DMS 273 (cell line): ENCODE measurements around the gene OR5AP2.
A peak's percentile ranks its signal among the peaks of the same experiment; 100 is the strongest.
"Not testable (repeated sequence)": the region's sequence is repeated elsewhere in the genome, so short reads cannot be mapped to it uniquely, and the experiment has no call there.

Experiments
- DNase-seq: peaks from one replicate; lab custom pipeline; 2025; ENCODE audit not compliant: unreplicated experiment; lab: John Stamatoyannopoulos, UW

OR5AP2 gene

DNA sequence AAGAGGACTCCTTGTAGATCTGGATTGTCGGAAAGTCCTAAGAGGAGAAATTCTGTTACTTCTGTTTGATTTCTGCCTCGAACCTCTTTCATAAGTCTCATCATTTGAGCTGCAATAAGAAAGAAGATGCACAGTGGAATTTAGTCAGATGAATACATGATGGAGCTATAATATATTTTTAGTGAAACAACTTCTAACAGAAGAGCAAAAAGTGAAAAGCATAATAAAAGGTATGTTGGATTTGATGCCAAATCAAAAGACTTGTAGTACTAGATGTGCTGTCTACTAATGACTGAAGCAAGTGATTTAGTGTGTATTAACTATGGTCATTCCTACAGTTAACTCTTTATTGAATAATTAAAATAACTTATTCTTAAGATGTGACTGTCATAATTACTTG, at the start of gene OR5AP2:
TSS of gene OR5AP2 (minus strand) at position 101 of the 400 bp plus-strand sequence. CDS start at position 101, 0 bp downstream.
- DNase-seq = no peak

GRCh38 chr11:56691179-56691578, 48.9 kb upstream of the OR5AP2 start:
- not testable (repeated sequence) for DNase-seq

DNA sequence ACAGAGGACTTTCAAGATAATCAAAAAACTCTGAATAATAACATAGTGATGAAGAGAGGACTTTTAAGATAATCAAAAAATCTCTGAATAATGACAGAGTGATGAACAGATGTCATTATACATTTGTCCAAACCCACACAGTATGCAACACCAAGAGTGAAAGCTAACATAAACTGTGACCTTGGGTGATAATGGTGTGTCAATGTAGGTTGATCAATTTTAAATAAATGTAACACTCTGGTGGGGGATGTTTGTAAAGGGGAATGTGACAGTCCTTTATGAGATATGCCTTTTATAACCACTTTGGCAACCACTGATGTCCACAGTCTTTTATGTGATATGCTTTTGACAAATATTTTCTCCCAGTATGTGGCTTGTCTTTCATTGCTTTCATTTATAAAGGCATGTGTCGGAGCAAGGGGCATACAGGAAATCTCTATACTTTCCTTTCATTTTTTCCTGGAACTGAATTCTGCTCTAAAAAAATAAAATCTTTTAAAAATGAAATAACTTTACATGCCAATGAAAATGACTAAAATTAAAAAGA, 46.4 kb upstream of the OR5AP2 start:
- no peak for DNase-seq

DNA sequence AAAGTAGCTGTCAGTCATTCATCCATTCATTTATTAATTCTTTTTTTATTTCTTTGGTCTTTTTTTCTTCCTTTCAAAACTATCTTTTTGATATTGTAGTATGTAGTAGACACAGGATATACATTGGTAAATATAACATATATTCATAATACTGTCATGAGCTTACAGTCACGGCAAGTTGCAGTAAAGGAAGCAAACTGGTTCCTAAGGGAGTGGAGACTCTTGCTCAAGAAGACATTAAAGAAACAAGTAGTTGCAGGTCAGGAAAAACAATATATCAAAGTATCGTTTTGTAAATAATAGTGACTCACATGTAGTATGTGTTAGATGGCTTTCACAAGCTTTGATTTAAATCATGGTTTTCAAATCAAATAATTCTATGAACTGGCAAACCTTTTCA, 28.7 kb upstream of the OR5AP2 start:
- no peak for DNase-seq

DNA sequence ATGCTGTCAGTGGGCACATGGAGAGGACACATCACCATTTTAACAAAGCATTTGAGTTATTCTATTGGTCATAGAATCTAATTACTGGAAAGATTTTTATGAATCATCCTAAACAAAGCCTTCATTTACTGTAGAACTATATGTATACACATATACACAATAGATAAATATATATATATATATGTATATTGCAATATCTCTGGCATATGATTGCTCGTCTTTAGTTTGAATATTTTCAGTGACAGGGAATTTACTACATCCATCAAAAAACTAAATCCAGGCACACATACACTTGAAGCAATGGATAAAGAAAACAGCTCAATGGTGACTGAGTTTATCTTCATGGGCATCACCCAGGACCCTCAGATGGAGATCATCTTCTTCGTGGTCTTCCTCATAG, 21.1 kb upstream of the OR5AP2 start, which contains the start of gene OR5AR1:
TSS of gene OR5AR1 (plus strand) at position 301 of the 400 bp plus-strand sequence. CDS start at position 301, 0 bp downstream.
- DNase-seq = no peak

DNA sequence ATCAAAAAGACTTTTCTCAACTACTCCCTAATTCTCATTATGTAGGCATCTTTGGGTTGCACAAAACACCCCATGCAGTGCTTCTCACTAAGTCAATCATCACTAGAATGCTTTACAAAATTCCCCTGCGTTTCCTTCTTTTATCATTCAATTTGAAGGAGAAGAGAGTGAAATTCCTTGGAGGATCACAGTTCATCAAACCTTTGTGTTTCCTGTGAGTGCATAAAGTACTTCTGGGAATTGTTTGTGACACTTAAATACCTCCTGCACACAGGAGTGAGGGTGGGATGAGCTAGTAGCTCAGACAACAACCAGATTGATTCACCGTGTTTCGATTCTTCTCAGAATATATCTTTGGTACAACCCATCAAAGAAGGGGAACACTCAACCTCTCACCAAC, 17.5 kb upstream of the OR5AP2 start:
- DNase-seq = no peak

DNA sequence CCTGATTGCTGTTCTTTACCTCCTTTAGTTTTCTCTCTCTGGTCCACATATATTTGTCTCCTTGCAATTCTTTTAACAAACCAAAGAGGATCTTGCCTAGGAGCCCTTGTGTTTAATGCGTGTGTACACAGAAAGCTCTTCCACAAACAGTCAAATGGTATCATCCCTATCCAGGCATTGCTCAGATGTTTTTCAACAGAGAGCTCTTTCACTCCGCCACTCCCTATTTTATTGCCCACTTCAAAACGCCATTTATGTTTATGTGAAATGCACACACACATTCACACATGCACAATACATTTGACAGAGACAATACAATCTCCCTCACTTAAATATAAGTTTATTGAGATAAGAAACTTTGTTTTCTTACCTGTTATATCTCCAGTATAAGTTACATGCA, 4.7 kb downstream of the OR5AP2 start:
- DNase-seq = no peak

DNA sequence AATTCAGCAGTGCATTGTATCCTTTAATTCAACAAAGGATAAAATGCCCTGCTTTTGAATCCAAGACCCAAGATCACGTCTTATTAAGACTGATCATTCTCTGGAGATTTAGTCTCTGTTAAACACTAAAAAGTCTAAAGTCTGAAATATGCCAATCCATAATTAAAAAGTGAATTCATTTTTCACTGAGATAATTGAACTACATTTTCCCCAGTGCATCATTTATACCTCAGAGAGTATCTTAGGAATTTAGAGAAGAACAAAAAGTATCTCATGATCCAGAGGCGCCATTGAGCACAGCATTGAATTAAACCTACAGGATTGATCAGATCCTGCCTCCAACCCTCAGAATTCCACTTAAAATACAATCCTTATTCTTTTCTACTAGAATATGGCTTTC, 5.4 kb downstream of the OR5AP2 start:
- no peak for DNase-seq

GRCh38 chr11:56632329-56632728, 9.9 kb downstream of the OR5AP2 start:
- DNase-seq = no peak

DNA sequence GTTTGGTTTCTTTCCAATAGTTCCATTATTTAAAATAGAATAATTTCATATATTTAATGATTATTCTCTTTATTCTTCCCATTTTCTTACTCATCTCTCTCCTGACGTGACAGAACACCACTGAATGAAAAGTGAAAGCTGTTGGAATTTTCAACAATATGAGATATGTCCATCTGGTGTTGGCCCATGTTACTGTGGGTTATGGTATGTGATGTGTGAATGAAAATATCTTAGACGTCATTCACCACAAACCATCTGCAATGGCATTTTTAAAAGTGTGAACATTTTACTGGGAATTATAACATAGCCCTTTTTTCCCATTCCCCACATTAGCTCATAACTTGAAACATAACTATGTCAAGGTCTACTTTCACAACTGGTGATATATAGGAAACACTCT, 16.3 kb downstream of the OR5AP2 start:
- no peak for DNase-seq

DNA sequence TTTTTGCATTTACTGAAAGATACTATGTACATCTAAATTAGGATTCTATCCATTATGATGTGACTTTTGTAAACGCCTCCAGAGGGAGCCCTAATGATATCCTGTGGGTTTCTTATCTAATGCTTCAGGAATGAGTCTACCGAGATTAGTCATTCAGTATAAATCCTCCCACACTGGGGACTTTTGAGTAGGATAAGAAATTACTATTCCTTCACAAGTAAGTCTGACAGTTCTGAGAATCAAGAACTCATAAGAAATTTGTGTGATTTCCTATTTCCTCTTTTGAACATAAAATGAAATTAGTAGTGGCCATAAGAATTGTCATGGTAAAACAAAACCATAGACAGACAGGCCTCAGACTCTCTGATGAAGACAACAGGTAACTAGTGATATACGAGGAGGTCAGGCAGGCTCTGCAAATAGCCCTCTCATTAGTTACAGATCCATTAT, 17.6 kb downstream of the OR5AP2 start:
- peak; percentile 42 for DNase-seq

- no peak for DNase-seq
Observed at GRCh38 chr11:56611174-56611573, 31.1 kb downstream of the OR5AP2 start.

DNA sequence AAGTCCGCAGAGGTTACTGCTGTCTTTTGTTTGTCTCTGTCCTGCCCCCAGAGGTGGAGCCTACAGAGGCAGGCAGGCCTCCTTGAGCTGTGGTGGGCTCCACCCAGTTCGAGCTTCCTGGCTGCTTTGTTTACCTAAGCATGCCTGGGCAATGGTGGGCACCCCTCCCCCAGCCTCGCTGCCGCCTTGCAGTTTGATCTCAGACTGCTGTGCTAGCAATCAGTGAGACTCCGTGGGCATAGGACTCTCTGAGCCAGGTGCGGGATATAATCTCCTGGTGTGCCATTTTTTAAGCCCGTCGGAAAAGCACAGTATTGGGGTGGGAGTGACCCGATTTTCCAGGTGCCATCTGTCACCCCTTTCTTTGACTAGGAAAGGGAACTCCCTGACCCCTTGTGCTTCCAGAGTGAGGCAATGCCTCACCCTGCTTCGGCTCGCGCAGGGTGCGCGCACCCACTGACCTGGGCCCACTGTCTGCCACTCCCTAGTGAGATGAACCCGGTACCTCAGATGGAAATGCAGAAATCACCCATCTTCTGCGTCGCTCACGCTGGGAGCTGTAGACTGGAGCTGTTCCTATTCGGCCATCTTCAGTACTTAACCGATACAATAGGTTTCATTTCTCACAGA, 50.0 kb downstream of the OR5AP2 start:
- not testable (repeated sequence) for DNase-seq
